OCI-LY1 (cell line): Measurements from ENCODE around the gene RPL41.

ENCODE experiments used
- EZH2 ChIP-seq: fragments of 200-600 bp; sonication (generic), shearing (Covaris generic); IDR thresholded peaks from 2 replicates; pipeline ENCODE4 v1.8.0; 2017; ENCODE audit warnings: borderline replicate concordance, mixed run types, mild to moderate bottlenecking, antibody characterized with exemption, low read length, moderate library complexity, mixed read lengths
- TF ChIP-seq, protein P1 (sequence below): fragments of 200-600 bp; sonication (generic), shearing (Covaris generic); IDR thresholded peaks from 2 replicates; pipeline ENCODE4 v1.5.1; 2017; ENCODE audit warnings: mild to moderate bottlenecking, antibody characterized with exemption, low read length, moderate library complexity, mixed read lengths

DNA sequence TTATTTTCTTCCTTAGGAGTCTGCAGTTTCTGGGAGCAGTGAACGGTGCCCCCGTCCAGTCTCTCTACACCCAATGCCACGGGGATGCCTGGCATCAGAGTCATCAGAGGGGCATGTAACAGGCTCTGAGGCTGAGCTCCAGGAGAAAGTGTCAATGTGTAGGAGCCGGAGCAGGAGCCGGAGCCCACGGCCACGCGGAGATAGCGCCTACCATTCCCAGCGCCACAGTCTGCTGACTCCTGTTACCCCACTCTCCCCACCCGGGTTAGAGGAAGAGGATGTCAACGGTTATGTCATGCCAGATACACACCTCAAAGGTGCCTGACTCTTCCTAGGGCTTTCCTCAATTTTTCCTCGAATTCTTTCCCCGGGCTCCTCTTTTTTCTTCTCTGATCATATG is 15.4 kb upstream of the RPL41 start:
- TF ChIP-seq, protein P1, sequence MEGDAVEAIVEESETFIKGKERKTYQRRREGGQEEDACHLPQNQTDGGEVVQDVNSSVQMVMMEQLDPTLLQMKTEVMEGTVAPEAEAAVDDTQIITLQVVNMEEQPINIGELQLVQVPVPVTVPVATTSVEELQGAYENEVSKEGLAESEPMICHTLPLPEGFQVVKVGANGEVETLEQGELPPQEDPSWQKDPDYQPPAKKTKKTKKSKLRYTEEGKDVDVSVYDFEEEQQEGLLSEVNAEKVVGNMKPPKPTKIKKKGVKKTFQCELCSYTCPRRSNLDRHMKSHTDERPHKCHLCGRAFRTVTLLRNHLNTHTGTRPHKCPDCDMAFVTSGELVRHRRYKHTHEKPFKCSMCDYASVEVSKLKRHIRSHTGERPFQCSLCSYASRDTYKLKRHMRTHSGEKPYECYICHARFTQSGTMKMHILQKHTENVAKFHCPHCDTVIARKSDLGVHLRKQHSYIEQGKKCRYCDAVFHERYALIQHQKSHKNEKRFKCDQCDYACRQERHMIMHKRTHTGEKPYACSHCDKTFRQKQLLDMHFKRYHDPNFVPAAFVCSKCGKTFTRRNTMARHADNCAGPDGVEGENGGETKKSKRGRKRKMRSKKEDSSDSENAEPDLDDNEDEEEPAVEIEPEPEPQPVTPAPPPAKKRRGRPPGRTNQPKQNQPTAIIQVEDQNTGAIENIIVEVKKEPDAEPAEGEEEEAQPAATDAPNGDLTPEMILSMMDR: no peak
- TF ChIP-seq EZH2: no peak
